Inflammatory macrophage treated with lipopolysaccharide for 4 hours (primary cell): ENCODE data around the gene PPIL1.

Experiments
- DNase-seq: peaks from one replicate; pipeline ENCODE4 v3.0.0-alpha.2; 2020

PPIL1 gene

DNA sequence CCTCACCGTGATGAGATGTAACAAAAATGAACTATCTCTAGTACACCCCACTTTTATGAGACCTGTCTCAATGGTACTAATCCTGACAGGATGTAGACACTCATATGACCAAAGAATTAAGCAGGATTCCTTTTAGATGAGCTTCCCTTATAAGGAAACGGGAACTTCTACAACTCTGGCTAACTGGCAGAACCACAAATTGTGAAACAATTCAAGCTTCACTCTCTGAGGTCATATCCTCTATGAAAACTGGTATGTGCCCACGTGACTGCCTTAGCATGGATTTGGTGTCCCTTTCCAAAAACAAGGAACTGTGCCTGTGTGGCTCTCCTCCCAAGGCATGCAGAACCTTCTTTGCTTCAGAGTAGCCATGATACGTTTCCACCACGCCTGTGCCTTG is 21.3 kb downstream of the PPIL1 start:
- DNase-seq = peak; percentile 96

DNA sequence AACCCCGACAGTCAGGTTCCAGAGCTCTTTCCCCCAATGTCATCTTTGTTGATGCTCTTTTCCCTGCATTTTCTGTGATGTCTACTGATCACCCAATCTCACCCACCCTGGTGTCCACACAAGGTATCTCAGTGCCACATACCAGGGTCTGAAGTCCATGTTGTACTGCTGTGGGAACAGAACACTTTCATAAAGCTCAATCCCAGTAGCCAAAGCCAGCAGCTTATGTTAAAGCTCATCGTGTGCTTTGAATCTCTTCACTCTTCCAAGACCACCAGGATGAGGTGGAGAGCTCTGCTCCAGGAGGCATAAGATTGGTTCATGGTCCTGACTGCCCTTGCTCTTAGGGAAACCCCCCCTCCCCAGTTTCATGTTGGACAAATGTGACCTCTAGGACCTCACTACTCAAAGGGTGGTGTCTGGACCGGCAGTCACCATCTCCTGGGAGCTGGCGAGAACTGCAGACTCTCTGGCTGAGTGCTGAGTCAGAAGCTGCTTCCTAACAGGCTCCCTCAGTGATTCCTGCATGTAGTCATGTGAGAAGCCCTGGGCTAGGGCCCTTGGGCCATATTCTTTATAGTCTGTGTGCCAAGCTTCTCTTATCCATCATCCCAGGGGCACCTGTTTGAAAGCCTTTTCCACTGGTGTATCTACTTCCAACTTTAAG is 22.0 kb downstream of the PPIL1 start:
- DNase-seq = peak; percentile 39

DNA sequence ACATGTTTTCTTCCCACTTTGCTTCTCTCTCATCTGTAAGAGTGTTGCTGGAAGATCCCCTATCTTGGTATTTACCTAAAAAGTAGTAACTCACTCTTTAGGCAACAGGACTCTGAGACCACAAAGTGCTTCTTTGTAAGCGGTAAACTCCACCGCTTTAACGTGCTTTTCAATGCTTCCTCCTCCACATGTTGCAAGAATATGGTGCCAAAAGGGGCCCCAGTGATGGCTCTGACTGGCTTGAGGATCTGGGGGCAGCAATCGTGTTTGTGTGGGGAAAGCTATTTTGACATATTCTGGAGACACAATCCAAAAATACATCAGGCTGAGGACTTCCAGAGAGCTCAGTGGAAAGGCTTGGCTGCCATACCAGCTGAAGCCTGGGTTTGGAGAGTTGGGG is 23.0 kb downstream of the PPIL1 start:
- peak; percentile 4 for DNase-seq

DNA sequence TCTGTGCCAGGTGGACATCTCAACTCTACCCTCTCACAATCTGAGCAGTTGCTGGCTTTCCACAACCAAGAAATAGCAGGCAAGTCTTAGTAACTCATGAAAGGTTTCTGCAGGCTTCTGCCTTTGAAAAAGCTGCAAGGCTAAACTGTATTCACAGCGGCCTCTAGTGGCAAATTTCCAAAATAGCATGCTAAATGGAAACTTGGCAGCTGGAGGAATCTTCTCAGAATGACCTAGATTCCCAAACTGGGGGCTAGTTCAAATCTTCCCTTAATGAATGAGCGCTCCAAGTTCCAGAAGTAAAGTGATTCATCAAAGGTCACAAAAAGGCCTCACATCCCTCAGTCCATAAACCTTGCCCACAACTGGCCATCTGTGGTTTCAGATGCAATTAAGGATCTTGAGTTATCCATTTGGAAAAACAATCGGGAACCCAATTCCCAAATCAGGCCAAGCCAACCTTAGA is 23.4 kb downstream of the PPIL1 start:
- DNase-seq = peak; percentile 65

DNA sequence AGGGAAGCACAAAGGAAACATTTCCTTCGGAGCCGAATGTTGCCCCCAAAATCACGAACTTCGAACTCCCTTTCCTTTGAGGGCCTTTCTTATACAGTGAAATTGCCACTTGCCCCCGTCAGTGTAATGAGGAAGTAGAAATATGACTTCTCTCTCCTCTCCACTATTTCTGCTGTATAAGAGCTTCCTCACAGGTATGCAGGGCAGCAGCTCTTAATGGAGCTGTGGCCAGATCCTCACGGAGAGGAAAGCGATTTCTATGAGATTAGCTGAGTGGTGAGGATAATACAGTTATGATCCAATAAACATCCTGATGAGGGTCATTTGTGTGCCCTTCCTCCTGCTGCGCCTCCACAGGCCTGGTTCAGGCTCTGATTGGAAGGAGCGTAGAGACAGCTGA is 24.6 kb downstream of the PPIL1 start:
- DNase-seq = no peak

DNA sequence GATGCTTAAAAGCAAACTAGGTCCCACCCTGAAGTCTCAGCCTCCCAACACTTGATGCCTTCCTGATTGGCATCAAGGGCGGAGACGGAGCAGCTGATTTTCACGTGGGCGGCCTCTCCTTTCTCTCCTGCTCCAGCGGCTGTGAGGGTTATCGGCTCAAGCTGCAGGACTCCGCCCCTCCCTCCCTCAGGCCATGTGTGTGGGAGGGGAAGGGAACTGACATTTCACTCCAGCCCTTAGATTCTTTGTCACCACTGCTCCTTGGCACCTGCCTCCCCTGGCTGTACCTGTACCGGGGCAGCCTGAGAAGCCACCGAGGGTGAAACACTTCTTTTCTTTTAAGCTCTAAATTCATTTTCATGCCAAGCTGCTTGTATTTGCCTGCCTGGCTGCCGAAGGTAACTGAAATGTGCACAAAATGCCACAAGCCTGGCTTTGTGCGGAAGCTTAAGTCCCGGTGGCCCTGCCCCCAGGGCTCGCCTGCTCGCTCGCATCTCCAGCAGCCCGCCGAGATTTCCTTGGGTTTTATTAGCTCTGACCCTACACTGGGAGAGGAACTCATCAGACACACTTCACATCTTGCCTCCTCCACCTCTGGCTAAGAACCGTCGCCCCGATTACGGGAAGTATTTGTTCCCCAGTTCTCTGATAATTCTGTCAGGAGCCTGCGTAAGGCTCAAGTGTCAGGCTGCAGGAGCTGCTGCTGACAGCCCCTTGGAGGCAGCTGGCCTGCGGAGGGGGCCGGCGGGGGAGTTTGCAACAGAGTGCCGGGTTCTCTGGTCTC is 25.8 kb downstream of the PPIL1 start:
- peak; percentile 75 for DNase-seq

DNA sequence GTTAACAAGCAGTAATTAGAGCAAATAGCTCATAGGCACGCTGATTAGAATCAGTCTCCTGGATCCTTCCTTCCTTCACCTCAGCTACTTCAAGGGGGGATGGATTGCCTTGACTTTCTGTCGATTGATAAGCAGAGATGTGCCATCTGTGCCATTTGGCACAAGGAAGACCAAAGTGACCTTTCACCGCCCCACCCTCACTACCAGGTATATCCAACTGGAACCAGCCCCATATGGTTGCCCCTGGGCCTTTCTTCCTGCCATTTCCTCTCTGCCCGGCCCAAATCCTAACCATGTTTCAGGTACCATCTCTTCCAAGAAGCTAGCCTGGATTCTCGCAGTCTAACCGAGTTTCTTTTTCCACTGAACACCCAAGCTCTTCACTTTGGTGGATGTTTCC is 26.6 kb downstream of the PPIL1 start:
- no peak for DNase-seq

DNA sequence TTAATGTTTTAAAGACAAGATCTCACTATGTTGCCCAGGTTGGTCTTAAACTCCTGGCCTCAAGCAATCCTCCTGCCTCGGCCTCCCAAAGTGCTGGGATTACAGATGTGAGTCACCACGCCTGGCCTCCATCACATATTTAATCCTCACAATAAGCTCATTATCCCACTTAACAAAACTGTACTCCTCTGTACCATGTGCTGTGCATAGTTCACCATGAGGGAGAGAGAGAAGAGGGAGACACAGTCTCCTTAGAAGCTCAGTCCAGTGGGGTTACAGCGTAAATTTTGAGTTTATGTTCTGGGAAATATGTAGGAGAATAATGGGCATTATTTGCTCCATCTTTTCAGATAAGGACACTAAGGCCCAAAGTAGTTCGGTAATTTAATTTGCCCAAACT is 27.5 kb downstream of the PPIL1 start:
- DNase-seq = no peak

DNA sequence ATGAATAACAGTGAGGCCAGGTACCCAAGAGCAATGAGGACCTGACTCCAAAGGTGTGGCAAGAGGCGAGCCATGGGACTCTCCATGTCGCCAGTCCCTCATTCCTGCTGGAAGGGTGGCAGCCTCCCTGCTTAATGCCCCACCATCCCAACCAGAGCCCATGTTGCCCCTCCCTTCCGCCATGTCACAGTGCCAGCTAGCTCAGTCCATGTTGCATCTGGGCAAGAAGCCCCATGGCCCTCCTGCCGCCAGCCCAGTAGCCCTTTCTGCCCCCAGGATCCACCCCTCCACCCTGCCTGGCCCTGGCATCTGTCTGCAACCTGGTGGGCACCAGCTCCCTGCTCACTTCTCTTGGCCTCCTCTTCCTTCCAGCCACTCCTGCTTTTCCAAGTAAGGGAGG is 29.4 kb downstream of the PPIL1 start:
- no peak for DNase-seq

DNA sequence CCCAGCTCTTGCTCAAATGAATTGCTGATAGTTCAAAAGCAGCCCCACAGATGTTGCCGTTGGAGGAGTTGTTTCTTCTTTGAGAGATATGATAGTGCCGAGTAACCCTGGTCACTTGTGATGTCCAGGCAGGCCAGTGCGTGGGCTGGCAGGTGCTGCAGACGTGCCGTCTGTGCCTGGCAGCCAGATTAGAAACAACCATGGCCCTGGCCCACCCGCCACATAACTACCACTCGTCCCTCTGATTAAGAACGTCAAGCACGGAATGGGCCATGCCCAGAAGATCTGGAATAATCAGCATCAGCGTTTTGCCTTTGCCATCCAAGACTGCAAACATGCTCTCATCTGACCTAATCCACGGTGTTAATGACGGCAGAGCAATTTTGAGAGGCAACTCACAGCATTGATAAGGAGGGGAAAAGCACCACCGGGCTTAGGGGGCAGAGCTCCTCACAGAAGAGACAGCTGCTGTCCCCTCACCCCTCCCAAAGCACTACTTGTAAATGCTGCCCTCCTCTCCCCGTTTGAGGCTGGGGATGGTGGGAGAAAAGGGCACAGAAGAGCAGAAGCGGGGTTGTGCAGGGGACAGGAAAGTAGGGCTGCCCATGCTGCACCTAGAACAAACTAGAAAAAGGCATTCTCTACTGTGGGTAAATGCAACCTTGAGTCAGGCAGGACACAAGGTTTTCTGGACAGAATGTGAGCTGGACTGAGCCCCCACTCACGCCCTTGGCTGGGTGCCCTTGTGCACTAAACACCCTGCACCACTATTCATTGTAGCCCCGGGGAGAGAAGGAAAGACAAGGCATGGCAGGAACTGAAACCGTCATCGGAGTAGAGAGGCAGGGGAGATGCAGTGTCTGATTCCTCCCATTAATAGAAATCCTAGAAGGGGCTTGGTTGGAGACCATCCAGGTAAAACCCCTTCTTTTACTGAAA is 30.1 kb downstream of the PPIL1 start:
- no peak for DNase-seq

DNA sequence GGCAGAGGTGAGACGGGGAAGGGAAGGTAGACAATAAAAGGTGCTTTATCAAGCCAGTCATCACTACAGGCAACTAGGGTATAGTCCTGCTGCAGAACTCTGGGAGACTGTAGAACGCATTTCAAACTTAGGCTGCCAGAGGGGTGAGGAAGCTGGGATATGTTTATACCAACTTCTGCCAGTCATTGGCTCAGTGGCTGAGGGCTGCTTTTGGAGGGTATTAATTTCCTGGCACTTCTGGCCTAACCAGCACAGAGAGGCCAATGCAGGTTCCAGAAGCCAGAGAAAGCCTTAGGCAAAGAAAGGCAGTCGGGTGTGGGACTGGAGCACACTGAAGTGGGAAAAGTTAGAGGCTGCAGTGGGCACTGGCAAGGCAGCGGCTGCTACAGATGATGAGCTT is 31.4 kb downstream of the PPIL1 start:
- DNase-seq = no peak

DNA sequence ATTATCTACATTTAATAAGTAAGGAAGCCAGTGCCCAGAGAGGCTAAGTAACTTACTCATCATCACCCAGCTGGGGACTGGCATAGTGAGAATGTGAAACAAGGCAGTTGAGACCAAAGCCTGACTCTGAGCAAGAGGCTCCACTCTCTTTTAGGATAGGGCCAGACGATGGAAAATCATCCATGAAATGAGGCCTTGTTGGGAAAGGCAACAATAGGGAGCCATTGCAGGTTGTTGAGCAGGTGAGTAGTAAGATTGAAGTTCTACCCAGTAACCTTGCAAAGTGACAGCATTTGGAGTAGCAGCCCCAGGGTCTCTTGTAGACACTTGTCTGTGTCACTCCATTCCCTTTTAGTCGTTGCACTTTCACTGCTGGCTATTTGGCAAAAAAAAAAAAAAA is 32.8 kb downstream of the PPIL1 start:
- no peak for DNase-seq

DNA sequence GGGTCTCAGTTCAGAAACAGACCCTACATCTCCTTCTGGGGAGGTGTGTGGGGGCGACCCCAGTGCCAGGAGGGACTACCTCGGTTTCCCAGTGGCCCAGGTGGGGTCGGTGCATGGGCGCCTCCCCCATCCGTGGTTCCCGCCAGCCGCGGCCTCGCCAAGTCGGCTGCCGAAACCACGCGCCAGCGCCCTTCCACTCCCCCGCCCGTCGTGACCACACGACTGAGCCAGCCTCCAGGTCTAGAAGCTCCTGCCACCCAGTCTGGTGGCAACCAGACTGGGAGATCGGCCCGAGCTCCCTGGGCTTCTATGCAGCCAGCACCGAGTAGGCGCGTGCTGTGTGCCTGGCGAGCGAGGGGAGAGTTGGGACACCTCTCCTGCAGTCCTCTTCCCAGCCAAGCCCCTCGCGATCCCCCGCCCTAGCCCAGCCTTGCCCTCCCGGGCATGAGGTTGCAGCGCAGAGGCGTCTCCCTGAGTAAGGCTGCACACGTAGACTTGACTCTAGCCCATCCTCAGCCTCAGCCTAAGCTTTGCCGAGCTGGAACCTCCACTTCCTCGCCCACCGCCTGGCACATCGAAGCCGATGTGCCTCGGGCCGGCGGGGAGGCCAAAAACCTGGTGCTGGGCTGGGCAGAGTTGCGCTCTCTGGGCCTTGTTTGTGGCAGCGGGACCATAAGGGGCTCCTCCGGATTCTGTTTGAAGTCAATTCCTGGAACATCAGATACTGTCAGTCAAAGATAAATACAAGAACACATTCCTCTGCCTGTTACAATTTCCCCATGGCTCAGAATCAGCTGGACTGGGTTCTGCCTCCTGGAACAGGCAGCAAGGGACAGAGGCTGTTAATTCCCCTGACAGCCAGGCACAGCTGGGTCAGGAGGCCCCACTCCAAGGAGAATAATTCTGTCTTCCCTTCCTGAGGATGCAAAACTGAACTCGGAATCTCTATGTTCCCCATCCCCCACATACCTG is 33.9 kb downstream of the PPIL1 start:
- no peak for DNase-seq

DNA sequence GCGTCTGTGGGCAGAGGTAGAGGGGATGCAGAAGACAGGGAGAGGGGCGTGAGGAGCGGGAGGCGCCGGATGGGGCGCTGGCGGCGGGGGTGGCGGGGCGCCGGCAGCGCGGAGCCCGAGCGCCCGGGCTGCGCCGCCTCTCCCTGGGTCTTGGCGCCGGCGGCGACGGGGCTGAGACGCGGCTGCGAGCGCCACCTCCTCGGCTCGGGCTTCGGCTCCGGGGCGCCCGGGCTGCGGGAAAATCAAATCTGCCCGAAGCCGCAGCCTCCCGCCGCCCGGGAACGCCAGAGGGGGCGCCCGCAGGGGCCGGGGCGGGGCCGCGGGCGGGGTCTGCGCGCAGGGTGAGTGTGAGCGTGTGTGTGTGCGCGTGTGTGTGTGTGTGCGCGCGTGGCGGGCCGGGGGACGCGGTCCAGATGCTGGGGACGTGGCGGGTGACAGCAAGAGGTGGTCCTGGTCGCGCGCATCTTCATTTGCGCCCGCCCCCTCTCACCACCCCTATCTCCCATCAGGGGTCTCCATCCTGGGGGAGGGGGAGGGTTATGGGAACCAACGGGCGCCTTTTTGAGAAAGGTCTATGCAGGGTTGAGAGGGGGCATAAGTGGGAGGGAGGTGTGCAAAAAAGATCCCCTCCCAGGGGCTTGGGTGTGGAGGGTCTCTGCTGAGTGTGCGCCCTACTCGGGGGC is 34.7 kb downstream of the PPIL1 start:
- peak; percentile 16 for DNase-seq

DNA sequence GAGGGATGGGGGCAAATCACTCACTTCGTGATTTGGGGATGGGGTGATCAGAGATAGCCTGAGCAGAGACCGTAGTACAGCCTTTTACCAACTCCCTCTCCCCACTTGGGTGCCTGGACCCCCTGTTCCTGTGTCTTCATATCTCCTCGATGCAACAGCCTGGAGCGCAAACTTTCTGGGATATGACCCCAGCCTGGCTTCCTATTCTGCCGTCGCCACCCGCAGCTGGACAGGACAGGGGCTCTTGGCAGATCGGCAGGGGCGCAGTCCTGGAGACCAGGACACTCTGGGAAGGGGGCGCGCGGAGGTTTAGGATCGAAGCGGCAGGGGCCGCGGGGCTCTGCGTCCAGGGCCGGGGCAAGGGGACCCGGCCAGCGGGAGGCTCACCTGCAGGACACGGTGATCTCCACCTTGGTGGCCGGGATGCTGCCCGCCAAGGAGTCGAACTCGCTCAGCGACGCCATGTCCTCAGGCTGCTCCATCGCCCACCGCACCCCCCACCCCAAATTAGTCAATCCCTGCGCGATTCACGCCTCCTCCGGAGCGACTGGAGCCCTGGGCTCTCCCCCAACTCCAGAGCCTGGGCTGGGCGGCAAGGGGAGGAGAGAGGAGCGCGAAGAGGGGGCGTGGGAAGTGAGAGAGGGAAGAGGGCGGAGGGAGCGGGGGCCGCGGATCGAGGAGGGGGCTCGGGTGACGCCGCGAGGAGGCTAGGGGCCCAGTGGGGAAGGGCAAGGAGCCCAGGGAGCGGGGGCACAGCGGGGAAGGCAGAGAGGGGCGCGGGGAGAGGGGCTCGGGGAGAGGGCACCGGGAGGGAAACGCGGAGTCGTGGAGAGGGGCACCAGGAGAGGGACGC is 35.5 kb downstream of the PPIL1 start, which contains the start of gene CPNE5:
CPNE5 (minus strand) TSS at position 549 of the 853 bp plus-strand sequence; CDS start at position 482, 67 bp downstream.
- DNase-seq = no peak

DNA sequence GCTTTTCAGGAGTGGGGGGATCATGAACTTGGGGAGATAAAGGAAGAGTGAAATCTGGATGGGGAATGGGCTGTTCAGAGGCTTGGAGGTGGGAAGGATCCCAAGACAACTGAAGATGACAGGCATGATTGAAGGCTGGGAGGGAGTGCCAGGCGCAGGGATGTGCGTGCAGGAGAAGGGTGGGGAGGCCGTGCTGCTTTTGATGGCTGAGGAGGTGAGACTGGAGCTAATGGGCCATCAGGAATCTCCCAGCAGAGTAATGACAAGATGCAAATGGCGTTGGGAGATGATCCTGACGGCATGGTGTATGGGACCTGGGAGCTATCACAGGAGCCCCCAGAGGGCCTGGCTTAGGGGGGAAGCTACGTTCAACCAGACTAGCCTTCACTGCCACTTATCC is 36.9 kb downstream of the PPIL1 start:
- no peak for DNase-seq

DNA sequence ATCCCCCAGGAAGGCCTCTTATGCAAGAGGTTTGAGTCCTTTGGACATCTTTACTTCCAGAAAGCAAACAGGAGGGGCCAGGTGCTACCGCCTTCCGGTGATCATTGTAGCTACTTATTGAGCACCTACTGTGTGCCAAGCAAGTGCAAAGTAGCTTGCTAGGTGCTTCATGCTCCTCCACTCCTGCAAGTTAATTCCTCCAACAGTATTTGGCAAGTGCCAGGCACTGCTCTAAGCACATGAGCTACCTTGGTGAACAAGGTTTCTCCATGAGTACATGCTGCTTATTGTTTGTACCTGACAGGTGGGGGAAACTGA is 37.6 kb downstream of the PPIL1 start:
- DNase-seq = no peak

DNA sequence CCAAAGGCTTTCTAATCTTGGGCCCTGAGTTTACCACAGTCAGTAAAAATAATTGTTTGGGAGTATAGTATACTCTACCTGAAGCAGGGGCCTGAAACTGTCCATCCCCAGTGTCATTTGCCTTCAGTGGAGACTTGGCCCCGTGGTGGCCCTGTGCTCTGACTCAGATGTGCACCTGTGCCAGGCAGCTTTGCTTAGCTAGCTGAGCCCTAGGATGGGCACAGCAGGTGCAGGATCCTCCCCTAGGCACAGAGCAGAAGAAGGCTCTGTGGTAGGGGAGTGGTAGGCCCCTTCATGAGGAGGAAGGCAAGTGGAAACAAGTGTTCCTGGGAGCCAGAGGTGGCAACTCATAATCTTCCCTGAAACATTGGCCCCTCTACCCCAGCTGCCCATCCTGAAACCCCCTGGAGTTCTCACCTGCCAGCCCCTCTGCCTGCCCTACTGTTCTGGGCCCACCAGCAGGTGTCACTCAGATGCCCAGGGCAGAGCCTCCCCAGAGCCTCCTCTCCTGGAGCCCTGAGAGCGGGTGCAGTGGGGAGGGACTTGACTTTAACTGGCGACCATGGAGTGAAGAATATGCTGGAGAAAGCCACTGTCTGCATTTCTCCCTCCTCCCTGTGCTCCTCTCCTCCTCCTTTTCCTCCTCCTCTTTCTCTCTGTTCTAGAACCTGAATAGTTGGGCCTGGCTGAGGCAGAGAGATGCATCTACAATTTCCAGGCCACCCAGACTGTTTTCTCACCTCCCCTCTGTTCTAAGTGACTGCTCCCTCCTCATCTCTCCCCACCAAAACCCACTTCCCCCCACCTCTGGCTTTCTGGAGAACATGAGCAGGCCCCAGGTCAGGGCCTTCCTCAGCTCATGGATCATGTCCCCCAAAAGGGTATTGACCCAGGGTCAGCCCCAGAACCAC is 38.2 kb downstream of the PPIL1 start:
- DNase-seq = no peak

DNA sequence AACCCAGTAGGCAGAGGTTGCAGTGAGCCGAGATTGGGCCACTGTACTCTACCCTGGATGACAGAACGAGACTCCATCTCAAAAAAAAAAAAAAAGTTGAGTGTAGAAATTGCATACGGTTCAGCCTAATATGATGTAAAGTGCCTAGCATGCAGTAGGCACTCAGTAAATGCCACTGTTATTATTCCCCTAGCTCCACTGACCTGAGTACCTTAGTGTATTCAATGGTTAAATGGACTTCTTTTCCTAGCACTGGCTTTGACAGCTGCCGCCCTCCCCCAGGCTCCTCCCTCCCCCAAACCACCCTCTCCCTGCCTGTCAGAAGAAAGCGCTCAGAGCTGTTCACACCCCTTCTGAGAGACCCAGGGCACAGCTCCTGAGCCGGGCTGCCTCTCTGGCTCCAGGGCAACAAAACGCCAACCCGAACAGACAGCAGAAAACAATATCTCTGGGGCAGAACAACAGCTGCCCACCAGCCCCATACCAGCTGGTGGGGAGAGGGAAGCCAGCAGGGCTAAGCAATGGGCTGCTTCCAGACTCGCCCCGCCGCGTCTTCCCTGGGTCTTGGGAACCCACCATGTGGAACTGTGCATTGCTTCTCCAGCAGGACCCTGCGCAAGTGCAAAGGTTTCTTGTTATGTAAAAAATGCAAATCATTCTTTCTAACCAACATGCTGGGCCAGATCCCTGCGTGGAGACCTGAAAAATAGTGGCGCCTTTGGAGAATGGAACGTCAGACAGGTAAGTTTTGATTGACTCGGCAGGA is 39.8 kb downstream of the PPIL1 start:
- no peak for DNase-seq
